WTC11 (cell line): ENCODE data around the gene NEDD4L. TPM values are rescaled to one million over a fixed set of nuclear protein-coding genes. Genes with fewer than 3 reads are reported as not detected.

Experiments
- ATAC-seq: fragments of 200-7000 bp; cut with Tn5 transposase; 2 replicates; pipeline ENCODE4 v1.10.0; 2021; ENCODE audit warnings: mild to moderate bottlenecking, moderate library complexity
- CTCF ChIA-PET: fragments of 300-600 bp; sonication (Branson Sonifier 250); formaldehyde crosslinking; loops from one replicate; lab custom pipeline; 2021; ENCODE audit warnings: antibody characterized with exemption; lab: Charles Lee
- POLR2A ChIA-PET: fragments of 350-600 bp; sonication (Branson Sonifier 250); formaldehyde crosslinking; loops from one replicate; lab custom pipeline; 2021; ENCODE audit warnings: antibody characterized with exemption; lab: Charles Lee
- DNase-seq: peaks from one replicate; pipeline ENCODE4 v3.0.0; 2021; ENCODE audit warnings: low spot score
- H3K27ac Mint-ChIP-seq: 2 replicates; pipeline ENCODE4 v1.8.0; 2021; ENCODE audit warnings: mixed read lengths
- H3K27me3 Mint-ChIP-seq: 2 replicates; pipeline ENCODE4 v1.8.0; 2021; ENCODE audit warnings: low read depth, mild to moderate bottlenecking, moderate library complexity, mixed read lengths
- H3K36me3 Mint-ChIP-seq: 2 replicates; pipeline ENCODE4 v1.8.0; 2021; ENCODE audit warnings: mixed read lengths
- H3K4me1 Mint-ChIP-seq: 2 replicates; pipeline ENCODE4 v1.8.0; 2022; ENCODE audit warnings: mixed read lengths
- H3K4me3 Mint-ChIP-seq: 2 replicates; pipeline ENCODE4 v1.8.0; 2021; ENCODE audit warnings: mild to moderate bottlenecking, moderate library complexity, mixed read lengths
- H3K9me3 Mint-ChIP-seq: 2 replicates; pipeline ENCODE4 v1.8.0; 2021; ENCODE audit warnings: mixed read lengths
- CREB1 ChIP-seq: sonication (generic); formaldehyde crosslinking; IDR thresholded peaks from 2 replicates; pipeline ENCODE4 v1.8.0; 2023; ENCODE audit warnings: mild to moderate bottlenecking, missing genetic modification reagents
- CREM ChIP-seq: sonication (generic); formaldehyde crosslinking; IDR thresholded peaks from 2 replicates; pipeline ENCODE4 v1.8.1; 2022; ENCODE audit warnings: mild to moderate bottlenecking, missing genetic modification reagents, moderate library complexity
- FOXJ3 ChIP-seq: sonication (generic); formaldehyde crosslinking; IDR thresholded peaks from 2 replicates; pipeline ENCODE4 v1.9.0; 2021; ENCODE audit warnings: missing genetic modification reagents, mild to moderate bottlenecking, borderline replicate concordance
- FOXK1 ChIP-seq: sonication (generic); formaldehyde crosslinking; IDR thresholded peaks from 2 replicates; pipeline ENCODE4 v1.8.0; 2022; ENCODE audit warnings: mild to moderate bottlenecking, moderate library complexity, missing genetic modification reagents
- HMGA2 ChIP-seq: fragments of 250-450 bp; sonication (Bioruptor Pico); IDR thresholded peaks from 2 replicates; pipeline ENCODE4 v1.4.0; 2021; ENCODE audit warnings: mild to moderate bottlenecking, moderate library complexity
- NFYB ChIP-seq: sonication (generic); formaldehyde crosslinking; conservative IDR thresholded peaks from 2 replicates; pipeline ENCODE4 v1.8.0; 2022; ENCODE audit warnings: low read depth, missing genetic modification reagents
- NR2C2 ChIP-seq: sonication (generic); formaldehyde crosslinking; IDR thresholded peaks from 2 replicates; pipeline ENCODE4 v1.8.0; 2022; ENCODE audit warnings: mild to moderate bottlenecking, missing genetic modification reagents
- TP53 ChIP-seq: sonication (generic); formaldehyde crosslinking; IDR thresholded peaks from 2 replicates; pipeline ENCODE4 v1.8.1; 2023; ENCODE audit warnings: mild to moderate bottlenecking, missing genetic modification reagents
- ZNF138 ChIP-seq: sonication (generic); formaldehyde crosslinking; conservative IDR thresholded peaks from 2 replicates; pipeline ENCODE4 v1.8.1; 2022; ENCODE audit warnings: mild to moderate bottlenecking, moderate library complexity, missing genetic modification reagents
- total RNA-seq: library from RNA; stranded (reverse); gene quantifications from 3 replicates; pipeline ENCODE4 v1.2.3, GENCODE V29; 2021
- TF ChIP-seq, protein P1 (sequence below): fragments of 250-450 bp; sonication (Bioruptor Pico); conservative IDR thresholded peaks from 2 replicates; pipeline ENCODE4 v1.9.0; 2021; ENCODE audit warnings: mild to moderate bottlenecking
- TF ChIP-seq, protein P2 (sequence below): sonication (generic); formaldehyde crosslinking; IDR thresholded peaks from 2 replicates; pipeline ENCODE4 v1.8.0; 2023; ENCODE audit warnings: mild to moderate bottlenecking, missing genetic modification reagents
- TF ChIP-seq, protein P3 (sequence below): sonication (generic); formaldehyde crosslinking; IDR thresholded peaks from 2 replicates; pipeline ENCODE4 v1.8.0; 2022; ENCODE audit warnings: mild to moderate bottlenecking, missing genetic modification reagents
- TF ChIP-seq, protein P4 (sequence below): sonication (generic); formaldehyde crosslinking; IDR thresholded peaks from 2 replicates; pipeline ENCODE4 v1.8.0; 2022; ENCODE audit warnings: missing genetic modification reagents
- TF ChIP-seq, protein P5 (sequence below): fragments of 250-450 bp; sonication (Bioruptor Pico); IDR thresholded peaks from 2 replicates; pipeline ENCODE4 v1.9.0; 2021; ENCODE audit warnings: moderate library complexity, mild to moderate bottlenecking, inconsistent platforms, borderline replicate concordance
- TF ChIP-seq, protein P6 (sequence below): sonication (generic); formaldehyde crosslinking; IDR thresholded peaks from 2 replicates; pipeline ENCODE4 v1.8.1; 2023; ENCODE audit warnings: mild to moderate bottlenecking, missing genetic modification reagents, borderline replicate concordance

The NEDD4L gene
- total RNA-seq, 1 experiment from 2014 or later, result 88.0 TPM

DNA sequence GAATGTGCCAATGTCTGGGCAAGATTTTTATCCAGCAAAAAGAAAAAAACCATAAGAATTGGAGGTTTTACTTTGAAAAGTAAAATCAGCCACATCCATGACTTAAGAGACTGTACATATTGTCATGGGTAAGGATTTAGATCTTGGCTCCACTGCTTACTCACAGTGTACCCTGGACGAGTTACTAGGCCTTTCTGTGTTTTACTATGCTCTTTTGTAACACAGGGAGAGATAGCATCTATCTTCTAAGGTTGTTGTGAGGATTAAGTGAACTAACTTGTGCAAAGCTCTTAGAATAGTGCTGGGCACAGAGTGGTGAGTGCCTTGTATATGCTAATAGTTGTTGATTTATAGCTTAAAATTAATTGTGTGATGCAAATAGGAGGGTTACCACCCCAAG lies 255.9 kb downstream of the NEDD4L start:
- ChIA-PET POLR2A (no interaction called here), CTCF (interaction anchor here (1.5 kb wide), 1 partner anchor 104 kb away, joined by 4 read pairs; no protein-coding TSS in a partner anchor)
- no peak for DNase-seq
- Mint-ChIP-seq H3K4me3 (no peak overlapping the region), H3K27me3 (no peaks in the 10 kb centered on the region), H3K9me3 (peaks cover 5% of the 10 kb centered on the region; the same call in 1 of the 2 replicates), H3K4me1 (peaks cover 4% of the 10 kb centered on the region; the same call in 1 of the 2 replicates), H3K36me3 (peaks cover 2% of the 10 kb centered on the region; the same call in 1 of the 2 replicates), H3K27ac (no peak overlapping the region)
- TF ChIP-seq CREM (CRISPR knock-in tag) (no peak), ZNF138 (CRISPR knock-in tag) (no peak), NR2C2 (CRISPR knock-in tag) (no peak)
- TF ChIP-seq, protein P1, sequence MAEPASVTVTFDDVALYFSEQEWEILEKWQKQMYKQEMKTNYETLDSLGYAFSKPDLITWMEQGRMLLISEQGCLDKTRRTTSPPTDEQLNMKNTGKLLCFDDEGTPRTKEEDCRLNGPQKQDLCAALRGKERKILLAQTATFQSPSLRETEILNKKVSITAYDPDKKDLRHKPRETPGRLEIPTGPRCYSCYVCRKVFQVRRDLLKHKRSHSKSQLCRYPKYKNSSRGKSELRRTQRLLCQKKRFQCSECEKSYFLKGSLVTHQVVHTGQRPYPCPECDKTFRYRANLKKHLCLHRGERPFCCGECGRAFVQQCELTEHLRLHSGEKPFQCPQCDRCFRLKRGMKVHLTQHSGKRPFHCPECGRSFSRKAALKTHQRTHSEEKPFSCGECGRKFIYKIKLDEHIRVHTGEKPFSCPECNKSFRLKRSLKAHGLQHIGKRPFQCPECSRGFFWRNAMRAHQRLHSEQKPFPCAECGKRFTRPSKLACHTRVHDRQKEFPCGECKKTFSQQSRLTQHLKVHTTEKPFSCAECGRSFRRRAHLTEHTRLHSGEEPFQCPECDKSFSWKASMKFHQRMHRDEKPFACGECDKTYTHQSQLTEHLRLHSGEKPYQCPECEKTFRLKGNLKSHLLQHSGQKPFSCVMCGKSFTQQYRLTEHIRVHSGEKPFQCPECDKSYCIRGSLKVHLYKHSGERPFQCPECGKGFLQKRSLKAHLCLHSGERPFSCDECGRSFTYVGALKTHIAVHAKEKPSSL, result no peak
- TF ChIP-seq, protein P2, sequence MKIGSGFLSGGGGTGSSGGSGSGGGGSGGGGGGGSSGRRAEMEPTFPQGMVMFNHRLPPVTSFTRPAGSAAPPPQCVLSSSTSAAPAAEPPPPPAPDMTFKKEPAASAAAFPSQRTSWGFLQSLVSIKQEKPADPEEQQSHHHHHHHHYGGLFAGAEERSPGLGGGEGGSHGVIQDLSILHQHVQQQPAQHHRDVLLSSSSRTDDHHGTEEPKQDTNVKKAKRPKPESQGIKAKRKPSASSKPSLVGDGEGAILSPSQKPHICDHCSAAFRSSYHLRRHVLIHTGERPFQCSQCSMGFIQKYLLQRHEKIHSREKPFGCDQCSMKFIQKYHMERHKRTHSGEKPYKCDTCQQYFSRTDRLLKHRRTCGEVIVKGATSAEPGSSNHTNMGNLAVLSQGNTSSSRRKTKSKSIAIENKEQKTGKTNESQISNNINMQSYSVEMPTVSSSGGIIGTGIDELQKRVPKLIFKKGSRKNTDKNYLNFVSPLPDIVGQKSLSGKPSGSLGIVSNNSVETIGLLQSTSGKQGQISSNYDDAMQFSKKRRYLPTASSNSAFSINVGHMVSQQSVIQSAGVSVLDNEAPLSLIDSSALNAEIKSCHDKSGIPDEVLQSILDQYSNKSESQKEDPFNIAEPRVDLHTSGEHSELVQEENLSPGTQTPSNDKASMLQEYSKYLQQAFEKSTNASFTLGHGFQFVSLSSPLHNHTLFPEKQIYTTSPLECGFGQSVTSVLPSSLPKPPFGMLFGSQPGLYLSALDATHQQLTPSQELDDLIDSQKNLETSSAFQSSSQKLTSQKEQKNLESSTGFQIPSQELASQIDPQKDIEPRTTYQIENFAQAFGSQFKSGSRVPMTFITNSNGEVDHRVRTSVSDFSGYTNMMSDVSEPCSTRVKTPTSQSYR (CRISPR knock-in tag), result no peak
- TF ChIP-seq, protein P3, sequence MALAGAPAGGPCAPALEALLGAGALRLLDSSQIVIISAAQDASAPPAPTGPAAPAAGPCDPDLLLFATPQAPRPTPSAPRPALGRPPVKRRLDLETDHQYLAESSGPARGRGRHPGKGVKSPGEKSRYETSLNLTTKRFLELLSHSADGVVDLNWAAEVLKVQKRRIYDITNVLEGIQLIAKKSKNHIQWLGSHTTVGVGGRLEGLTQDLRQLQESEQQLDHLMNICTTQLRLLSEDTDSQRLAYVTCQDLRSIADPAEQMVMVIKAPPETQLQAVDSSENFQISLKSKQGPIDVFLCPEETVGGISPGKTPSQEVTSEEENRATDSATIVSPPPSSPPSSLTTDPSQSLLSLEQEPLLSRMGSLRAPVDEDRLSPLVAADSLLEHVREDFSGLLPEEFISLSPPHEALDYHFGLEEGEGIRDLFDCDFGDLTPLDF (CRISPR knock-in tag), result no peak
- TF ChIP-seq, protein P4, sequence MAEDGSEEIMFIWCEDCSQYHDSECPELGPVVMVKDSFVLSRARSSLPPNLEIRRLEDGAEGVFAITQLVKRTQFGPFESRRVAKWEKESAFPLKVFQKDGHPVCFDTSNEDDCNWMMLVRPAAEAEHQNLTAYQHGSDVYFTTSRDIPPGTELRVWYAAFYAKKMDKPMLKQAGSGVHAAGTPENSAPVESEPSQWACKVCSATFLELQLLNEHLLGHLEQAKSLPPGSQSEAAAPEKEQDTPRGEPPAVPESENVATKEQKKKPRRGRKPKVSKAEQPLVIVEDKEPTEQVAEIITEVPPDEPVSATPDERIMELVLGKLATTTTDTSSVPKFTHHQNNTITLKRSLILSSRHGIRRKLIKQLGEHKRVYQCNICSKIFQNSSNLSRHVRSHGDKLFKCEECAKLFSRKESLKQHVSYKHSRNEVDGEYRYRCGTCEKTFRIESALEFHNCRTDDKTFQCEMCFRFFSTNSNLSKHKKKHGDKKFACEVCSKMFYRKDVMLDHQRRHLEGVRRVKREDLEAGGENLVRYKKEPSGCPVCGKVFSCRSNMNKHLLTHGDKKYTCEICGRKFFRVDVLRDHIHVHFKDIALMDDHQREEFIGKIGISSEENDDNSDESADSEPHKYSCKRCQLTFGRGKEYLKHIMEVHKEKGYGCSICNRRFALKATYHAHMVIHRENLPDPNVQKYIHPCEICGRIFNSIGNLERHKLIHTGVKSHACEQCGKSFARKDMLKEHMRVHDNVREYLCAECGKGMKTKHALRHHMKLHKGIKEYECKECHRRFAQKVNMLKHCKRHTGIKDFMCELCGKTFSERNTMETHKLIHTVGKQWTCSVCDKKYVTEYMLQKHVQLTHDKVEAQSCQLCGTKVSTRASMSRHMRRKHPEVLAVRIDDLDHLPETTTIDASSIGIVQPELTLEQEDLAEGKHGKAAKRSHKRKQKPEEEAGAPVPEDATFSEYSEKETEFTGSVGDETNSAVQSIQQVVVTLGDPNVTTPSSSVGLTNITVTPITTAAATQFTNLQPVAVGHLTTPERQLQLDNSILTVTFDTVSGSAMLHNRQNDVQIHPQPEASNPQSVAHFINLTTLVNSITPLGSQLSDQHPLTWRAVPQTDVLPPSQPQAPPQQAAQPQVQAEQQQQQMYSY (CRISPR knock-in tag), result no peak
- ATAC-seq, result no peak

DNA sequence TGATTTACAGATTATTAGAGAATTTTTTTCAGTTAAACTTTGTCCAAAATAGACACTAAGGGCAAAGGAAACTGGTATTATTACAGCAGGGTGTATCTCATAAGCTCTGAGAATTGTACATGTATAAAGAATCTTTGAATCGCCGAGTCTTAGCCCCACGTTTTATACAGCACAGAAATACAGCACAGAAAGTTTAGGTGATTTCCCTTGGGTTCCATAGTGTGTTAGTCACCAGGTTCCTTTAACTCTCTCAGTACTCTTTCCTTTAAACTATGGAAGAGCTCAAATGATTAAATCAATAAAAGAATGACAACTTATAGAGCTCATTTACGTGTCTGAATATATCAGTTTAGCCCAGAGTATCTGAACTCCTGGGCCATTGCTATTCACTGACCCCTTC lies 256.8 kb downstream of the NEDD4L start:
- ChIA-PET CTCF (interaction anchor here (1.0 to 1.5 kb wide), 2 partner anchors 21 to 105 kb away, joined by 3 to 4 read pairs; no protein-coding TSS in a partner anchor), POLR2A (no interaction called here)
- TF ChIP-seq, protein P5, sequence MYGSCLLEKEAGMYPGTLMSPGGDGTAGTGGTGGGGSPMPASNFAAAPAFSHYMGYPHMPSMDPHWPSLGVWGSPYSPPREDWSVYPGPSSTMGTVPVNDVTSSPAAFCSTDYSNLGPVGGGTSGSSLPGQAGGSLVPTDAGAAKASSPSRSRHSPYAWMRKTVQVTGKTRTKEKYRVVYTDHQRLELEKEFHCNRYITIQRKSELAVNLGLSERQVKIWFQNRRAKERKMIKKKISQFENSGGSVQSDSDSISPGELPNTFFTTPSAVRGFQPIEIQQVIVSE, result no peak
- TF ChIP-seq, protein P3 (CRISPR knock-in tag), result no peak
- no peak for TF ChIP-seq CREB1
- no peak for TF ChIP-seq TP53 (CRISPR knock-in tag)
- TF ChIP-seq, protein P6, sequence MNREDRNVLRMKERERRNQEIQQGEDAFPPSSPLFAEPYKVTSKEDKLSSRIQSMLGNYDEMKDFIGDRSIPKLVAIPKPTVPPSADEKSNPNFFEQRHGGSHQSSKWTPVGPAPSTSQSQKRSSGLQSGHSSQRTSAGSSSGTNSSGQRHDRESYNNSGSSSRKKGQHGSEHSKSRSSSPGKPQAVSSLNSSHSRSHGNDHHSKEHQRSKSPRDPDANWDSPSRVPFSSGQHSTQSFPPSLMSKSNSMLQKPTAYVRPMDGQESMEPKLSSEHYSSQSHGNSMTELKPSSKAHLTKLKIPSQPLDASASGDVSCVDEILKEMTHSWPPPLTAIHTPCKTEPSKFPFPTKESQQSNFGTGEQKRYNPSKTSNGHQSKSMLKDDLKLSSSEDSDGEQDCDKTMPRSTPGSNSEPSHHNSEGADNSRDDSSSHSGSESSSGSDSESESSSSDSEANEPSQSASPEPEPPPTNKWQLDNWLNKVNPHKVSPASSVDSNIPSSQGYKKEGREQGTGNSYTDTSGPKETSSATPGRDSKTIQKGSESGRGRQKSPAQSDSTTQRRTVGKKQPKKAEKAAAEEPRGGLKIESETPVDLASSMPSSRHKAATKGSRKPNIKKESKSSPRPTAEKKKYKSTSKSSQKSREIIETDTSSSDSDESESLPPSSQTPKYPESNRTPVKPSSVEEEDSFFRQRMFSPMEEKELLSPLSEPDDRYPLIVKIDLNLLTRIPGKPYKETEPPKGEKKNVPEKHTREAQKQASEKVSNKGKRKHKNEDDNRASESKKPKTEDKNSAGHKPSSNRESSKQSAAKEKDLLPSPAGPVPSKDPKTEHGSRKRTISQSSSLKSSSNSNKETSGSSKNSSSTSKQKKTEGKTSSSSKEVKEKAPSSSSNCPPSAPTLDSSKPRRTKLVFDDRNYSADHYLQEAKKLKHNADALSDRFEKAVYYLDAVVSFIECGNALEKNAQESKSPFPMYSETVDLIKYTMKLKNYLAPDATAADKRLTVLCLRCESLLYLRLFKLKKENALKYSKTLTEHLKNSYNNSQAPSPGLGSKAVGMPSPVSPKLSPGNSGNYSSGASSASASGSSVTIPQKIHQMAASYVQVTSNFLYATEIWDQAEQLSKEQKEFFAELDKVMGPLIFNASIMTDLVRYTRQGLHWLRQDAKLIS, result no peak
- no peak for TF ChIP-seq FOXJ3 (CRISPR knock-in tag)
- no peak for TF ChIP-seq FOXK1 (CRISPR knock-in tag)
- TF ChIP-seq, protein P2 (CRISPR knock-in tag), result no peak
- no peak for TF ChIP-seq NFYB (CRISPR knock-in tag)
- TF ChIP-seq HMGA2 (CRISPR knock-in tag), result no peak

More for the DNA sequence above, 256.8 kb downstream of the NEDD4L start:
- no peak for DNase-seq
- Mint-ChIP-seq H3K9me3 (peaks cover 14% of the 10 kb centered on the region), H3K27ac (no peak overlapping the region), H3K27me3 (no peaks in the 10 kb centered on the region), H3K4me3 (no peak overlapping the region), H3K4me1 (peaks cover 4% of the 10 kb centered on the region; the same call in 1 of the 2 replicates), H3K36me3 (peaks cover 11% of the 10 kb centered on the region)
- no peak for ATAC-seq
